ENCODE data around the gene NLGN1.
"Not testable (repeated sequence)": the region's sequence is repeated elsewhere in the genome, so short reads cannot be mapped to it uniquely, and the experiment has no call there.

Gene NLGN1

GRCh38 chr3:173429527-173429926, 32.0 kb downstream of the NLGN1 start:
- DNase-seq (ENCODE audit: low spot score), result no peak

DNA sequence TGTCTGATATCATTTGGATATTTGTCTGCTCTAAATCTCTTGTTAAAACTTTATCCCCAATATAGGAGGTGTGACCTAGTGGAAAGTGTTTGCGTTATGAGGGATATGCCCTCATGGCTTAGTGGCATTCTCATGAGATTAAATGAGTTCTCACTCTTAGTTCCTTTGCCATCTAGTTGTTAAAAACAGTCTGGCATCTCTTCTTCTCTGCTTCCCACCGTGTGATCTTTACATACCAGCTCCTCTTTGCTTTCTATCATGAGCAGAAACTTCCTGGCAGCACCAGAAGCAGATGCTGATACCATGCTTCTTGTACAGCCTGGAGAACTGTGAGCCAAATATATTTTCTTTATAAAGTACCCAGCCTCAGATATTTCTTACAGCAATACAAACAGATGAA, 33.0 kb downstream of the NLGN1 start:
- DNase-seq (ENCODE audit: low spot score), result no peak

- DNase-seq (ENCODE audit: low spot score), result no peak
These were observed 41.5 kb downstream of the NLGN1 start for GRCh38 chr3:173439004-173439403.

- peak; percentile 24 for DNase-seq (ENCODE audit: low spot score)
These were observed 43.0 kb downstream of the NLGN1 start for GRCh38 chr3:173440514-173440913.

DNA sequence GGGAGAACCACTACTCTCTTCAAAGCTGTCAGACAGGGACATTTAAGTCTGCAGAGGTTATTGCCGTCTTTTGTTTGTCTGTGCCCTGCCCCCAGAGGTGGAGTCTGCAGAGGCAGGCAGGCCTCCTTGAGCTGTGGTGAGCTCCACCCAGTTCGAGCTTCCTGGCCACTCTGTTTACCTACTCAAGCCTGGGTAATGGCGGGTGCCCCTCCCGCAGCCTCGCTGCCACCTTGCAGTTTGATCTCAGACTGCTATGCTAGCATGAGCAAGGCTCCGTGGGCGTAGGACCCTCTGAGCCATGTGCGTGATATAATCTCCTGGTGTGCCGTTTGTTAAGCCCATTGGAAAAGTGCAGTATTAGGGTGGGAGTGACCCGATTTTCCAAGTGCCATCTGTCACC, 54.0 kb downstream of the NLGN1 start:
- DNase-seq (ENCODE audit: low spot score), result not testable (repeated sequence)

DNA sequence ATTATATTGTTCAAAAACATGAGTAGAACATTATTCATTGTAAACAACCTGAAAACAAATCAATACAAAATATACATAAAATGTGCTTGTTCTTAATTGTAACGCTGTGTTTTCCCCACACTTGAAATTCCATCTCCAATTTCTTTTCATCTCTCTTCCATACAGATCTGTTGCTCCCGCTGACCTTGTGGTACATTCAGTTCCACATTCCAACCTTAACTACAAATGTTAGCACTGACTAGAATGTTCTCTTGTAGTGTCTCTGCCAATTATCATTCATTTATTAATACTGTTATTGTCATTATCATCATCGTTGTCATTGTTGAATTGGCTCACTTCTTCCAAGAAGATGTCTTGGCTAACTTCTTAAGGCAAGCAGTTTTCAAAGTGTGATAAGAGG, 65.7 kb downstream of the NLGN1 start:
- DNase-seq (ENCODE audit: low spot score), result no peak

- DNase-seq (ENCODE audit: low spot score), result peak; percentile 32
These were observed 67.6 kb downstream of the NLGN1 start for GRCh38 chr3:173465112-173465511.

DNA sequence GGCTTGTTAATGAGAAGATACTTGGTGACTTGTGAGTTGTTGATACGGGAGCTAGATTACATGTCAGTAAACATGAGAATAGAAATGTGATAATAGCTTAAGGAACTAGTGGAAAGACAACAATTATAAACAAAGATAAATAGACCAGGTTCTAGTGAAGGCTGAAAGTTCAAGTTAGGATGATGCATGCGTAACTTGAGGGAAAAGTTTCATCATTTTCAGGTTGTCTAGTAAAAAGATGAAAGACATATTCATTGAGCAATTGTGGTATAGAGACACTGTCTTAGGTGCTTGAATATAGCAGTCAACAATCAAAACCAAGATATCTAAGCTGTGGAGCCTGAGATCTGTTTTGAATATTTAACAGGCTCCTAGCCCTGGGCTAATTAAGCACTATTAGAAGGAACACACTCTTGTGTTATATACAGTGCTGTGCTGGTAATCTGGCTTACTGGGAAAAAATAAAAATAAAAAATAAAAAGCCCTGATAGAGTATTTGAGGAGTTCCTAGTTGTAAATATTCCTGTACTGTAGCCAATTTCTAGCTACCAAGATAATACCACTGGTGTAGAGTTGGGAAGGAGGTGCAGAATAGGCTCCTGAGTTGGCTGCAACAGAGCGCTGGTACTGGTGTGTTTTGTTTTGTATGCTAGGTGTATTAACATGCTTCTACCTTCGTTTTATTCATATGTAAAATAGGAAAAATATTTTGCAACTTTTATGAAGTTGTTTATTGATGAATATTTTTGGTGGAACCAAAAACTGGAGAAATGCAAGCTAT, 68.5 kb downstream of the NLGN1 start:
- no peak for DNase-seq (ENCODE audit: low spot score)

GRCh38 chr3:173467501-173467900, 70.0 kb downstream of the NLGN1 start:
- no peak for DNase-seq (ENCODE audit: low spot score)

DNA sequence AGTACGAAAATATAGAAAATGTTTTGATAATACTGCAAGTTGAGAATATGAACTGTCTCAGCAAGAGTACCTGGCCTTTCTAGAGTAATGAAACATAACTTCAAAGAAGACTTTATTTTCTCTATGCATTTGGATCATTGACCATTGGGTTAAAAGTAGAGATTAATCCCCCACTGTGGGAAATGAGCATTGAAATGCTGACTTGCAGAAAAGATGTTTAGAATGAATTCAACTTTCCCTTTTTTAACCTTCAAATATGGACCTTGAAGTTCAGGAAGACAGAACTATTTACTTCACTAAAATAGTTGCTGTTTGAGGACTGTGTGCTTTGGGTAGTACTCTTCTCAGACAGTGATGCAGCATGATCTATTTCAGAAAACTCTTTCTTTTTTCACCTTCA, 75.7 kb downstream of the NLGN1 start:
- no peak for DNase-seq (ENCODE audit: low spot score)

DNA sequence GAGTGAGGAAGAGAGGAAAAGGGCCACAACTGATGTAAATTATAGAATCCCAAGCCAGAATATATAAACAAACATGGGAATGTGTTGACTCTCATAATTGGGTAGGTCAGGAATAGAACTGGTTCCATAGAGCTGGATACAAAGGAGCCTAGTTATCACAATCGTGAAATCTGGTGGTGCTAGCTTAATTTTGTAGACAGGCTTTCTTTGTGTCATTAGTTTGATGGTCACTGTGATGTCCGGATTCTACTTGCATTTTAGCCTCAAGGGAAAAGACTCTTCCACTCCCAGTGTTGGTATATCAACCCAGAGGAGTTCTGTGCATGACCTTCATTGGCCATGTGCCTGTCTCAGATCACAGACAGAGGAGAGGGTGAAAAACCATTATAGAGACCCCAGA, 81.8 kb downstream of the NLGN1 start:
- DNase-seq (ENCODE audit: low spot score), result peak; percentile 86

DNA sequence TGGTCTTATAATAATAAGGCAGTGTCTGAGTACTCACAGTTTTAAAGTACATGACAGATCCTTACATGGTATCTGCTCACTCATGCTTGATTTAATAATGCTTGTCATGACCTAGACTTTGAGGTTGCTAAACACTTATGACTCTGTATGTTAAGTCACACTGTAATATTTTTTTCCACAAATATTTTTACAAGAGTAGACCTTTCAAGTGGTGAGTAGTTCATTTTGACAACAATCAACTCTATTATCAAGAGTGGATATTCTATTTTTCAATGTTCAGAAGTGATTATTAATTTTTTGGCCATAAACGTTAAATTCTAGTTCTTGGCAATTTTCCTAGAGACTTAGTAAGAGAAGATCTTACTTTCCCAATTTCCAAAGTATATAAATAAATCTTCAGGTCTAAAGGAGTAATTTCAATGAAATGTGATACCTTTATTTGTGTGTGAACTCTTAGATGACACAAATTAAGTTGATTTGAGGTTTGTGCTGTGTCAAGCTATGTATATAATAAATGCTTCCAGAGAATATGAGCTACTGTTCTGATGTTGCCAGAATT, 104.5 kb downstream of the NLGN1 start:
- peak; percentile 12 for DNase-seq (ENCODE audit: low spot score)

GRCh38 chr3:173502983-173503568, 105.5 kb downstream of the NLGN1 start:
- DNase-seq (ENCODE audit: low spot score), result peak; percentile 17

- DNase-seq (ENCODE audit: low spot score), result peak; percentile 79
These were observed 113.0 kb downstream of the NLGN1 start for GRCh38 chr3:173510565-173510964.

DNA sequence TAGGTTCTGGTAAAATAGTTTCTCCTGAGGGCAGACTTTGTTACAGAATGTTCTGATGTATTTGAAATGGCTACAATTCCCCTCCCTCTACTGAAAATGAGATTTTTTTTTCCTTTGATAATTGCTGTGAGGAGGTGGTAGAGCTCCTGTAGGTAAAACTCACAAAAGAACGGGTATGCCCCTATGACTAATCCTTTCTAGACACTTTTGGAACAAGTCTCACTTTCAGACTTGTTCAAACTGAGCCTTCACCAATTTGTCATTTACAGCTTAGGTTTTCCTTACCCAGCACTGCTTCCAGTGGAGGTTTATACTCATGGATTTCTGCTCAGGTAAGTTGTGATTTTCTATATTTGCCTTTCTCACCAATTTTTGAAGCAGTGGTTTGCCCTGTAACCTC, 115.6 kb downstream of the NLGN1 start:
- DNase-seq (ENCODE audit: low spot score), result no peak

GRCh38 chr3:173529062-173529711, 131.6 kb downstream of the NLGN1 start:
- no peak for DNase-seq (ENCODE audit: low spot score)

- DNase-seq (ENCODE audit: low spot score), result no peak
These were observed 134.1 kb downstream of the NLGN1 start for GRCh38 chr3:173531602-173532001.

DNA sequence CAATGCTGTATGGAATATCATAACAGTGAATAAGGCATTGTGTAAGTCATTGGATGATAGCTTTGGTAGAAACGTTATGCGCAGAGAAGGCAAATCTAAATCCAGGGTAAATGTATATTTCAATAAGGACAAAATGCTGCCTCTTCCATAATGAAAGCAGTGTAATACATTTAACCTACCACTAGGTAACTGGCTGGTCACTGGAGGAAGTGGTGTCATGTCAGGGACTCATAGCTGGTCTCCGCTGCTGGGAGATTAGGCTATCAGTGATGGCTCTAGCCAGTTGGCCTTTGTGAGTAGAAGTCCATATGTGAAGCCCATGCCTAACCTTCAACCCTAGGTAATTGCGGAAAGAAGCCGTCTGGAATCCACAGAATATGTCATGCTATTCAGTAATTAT, 140.9 kb downstream of the NLGN1 start:
- no peak for DNase-seq (ENCODE audit: low spot score)

DNA sequence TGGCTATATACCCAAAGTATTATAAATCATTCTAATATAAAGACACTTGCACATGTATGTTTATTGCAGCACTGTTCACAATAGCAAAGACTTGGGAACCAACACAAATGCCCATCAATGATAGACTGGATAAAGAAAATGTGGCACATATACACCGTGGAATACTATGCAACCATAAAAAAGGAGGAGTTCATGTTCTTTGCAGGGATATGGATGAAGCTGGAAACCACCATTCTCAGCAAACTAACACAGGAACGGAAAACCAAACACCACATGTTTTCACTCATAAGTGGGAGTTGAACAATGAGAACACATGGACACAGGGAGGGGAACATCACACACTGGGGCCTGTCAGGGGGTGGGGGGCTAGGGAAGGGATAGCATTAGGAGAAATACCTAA, 148.0 kb downstream of the NLGN1 start:
- DNase-seq (ENCODE audit: low spot score), result not testable (repeated sequence)

DNA sequence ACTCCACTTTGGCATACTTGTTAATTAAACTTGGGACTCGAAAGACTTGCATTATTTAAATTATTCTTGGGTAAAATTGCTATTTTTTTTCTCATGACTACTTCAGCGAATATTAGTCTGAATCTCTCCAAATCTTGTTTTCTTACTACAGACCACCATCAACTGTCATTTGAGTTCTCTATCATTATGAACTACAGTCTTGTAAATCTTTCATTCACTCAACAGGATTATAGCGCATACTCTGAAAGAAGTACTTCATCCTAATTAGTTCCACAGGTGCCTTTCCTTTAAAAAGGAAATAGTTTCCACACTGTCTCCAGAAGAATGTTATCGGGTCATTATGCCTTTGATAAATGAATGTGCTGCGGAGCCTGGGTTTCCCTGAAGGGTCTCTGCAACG, 149.5 kb downstream of the NLGN1 start:
- DNase-seq (ENCODE audit: low spot score), result no peak

DNA sequence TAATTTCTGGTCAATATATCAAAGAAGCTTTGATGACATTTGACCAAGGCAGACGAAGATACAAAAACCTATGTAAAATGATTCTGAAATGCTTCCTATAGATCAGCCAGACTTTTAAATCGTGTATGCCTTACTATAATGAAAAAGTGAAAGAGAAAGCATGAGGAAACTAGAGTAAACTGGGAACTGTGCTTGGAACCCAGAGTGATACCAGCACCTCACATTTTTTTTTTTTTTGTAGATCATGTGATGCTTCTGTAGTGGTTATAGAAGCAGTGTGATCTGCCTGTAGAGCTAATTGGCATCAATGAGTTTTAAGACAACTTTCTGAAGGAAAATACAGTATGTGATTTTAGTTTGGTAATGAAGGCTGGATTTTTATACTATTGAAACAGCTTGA, 150.7 kb downstream of the NLGN1 start:
- no peak for DNase-seq (ENCODE audit: low spot score)

DNA sequence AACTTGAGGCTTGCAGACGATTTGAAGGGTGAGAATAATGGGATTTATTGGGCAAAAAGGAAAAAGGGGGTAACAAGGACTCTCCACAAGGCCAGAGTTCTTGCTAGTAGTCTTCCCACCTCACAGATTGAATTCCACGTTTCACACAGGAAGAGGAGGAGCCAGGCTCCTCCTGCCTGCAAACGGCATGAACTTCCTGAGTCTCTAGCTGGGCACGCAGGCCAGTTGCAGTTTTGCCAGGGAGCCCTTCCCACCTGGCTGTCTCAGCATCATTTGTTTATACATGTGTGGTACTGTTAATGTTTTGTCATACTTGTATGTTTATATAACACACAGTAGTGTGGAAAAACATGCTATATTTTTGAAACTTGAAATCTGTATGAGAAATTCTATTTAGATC, 155.0 kb downstream of the NLGN1 start:
- DNase-seq (ENCODE audit: low spot score), result no peak

GRCh38 chr3:173553635-173554280, 156.2 kb downstream of the NLGN1 start:
- peak; percentile 22 for DNase-seq (ENCODE audit: low spot score)

Data from COLO829 (cell line).